ENCODE data around the gene FCHSD2.

DNA sequence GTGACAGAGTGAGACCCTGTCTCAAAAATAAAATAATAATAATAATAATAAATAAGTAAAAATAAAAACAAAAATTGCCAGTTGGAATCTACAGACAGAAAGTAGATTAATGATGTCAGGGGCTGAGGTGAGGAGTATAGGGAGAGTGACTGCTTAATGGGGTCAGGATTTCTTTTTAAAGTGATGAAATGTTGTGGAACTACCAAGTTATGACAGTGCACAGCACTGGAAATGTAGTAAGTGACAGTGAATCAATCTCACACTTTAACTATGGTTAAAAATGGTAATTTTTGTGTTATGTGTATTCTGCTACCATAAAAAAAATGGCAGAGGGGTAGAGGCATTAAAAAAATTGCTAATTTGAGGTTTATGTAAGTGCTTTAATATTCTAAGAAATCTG is 240.7 kb downstream of the FCHSD2 start:
- TF ChIP-seq, protein P1, sequence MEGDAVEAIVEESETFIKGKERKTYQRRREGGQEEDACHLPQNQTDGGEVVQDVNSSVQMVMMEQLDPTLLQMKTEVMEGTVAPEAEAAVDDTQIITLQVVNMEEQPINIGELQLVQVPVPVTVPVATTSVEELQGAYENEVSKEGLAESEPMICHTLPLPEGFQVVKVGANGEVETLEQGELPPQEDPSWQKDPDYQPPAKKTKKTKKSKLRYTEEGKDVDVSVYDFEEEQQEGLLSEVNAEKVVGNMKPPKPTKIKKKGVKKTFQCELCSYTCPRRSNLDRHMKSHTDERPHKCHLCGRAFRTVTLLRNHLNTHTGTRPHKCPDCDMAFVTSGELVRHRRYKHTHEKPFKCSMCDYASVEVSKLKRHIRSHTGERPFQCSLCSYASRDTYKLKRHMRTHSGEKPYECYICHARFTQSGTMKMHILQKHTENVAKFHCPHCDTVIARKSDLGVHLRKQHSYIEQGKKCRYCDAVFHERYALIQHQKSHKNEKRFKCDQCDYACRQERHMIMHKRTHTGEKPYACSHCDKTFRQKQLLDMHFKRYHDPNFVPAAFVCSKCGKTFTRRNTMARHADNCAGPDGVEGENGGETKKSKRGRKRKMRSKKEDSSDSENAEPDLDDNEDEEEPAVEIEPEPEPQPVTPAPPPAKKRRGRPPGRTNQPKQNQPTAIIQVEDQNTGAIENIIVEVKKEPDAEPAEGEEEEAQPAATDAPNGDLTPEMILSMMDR (IDR thresholded peaks at IDR 0.05): no peak
- no peak for TF ChIP-seq EZH2 (IDR thresholded peaks at IDR 0.05; ENCODE audit: borderline replicate concordance, insufficient read depth, low read depth, low read length, poor library complexity, severe bottlenecking)

Measured in B cell (primary cell).